Osteocyte (in vitro differentiated cells): ENCODE results near the gene FAM180B. TPM values are rescaled to one million over a fixed set of nuclear protein-coding genes. Genes with fewer than 3 reads are reported as not detected.

Source experiments
- DNase-seq: peaks from one replicate; pipeline ENCODE4 v3.0.0; 2021; ENCODE audit warnings: mixed read lengths; ENCODE audit not compliant: unreplicated experiment; ENCODE audit errors: extremely low spot score
- H3K27ac Mint-ChIP-seq: one replicate; pipeline ENCODE4 v1.8.0; 2021; ENCODE audit warnings: mild to moderate bottlenecking, mixed read lengths; ENCODE audit not compliant: unreplicated experiment
- H3K27me3 Mint-ChIP-seq: one replicate; pipeline ENCODE4 v1.8.0; 2021; ENCODE audit warnings: mixed read lengths; ENCODE audit not compliant: unreplicated experiment
- H3K36me3 Mint-ChIP-seq: one replicate; pipeline ENCODE4 v1.8.0; 2021; ENCODE audit warnings: mixed read lengths; ENCODE audit not compliant: unreplicated experiment
- H3K4me1 Mint-ChIP-seq: one replicate; pipeline ENCODE4 v1.8.0; 2021; ENCODE audit warnings: mixed read lengths; ENCODE audit not compliant: unreplicated experiment
- H3K4me3 Mint-ChIP-seq: one replicate; pipeline ENCODE4 v1.8.0; 2021; ENCODE audit warnings: mild to moderate bottlenecking, moderate library complexity, mixed read lengths; ENCODE audit not compliant: unreplicated experiment
- H3K9me3 Mint-ChIP-seq: one replicate; pipeline ENCODE4 v1.8.0; 2021; ENCODE audit warnings: mixed read lengths; ENCODE audit not compliant: unreplicated experiment
- total RNA-seq: library from RNA; stranded (reverse); gene quantifications from 2 replicates; pipeline ENCODE4 v1.2.1, GENCODE V29; 2021
- TF ChIP-seq, protein P1 (sequence below): fragments of 200-600 bp; sonication (generic); IDR thresholded peaks from 2 replicates; pipeline ENCODE4 v1.5.0; 2021; ENCODE audit warnings: antibody characterized with exemption, mild to moderate bottlenecking, moderate library complexity

FAM180B gene
- total RNA-seq, 1 donor from 2014 or later, result 0.32 TPM

DNA sequence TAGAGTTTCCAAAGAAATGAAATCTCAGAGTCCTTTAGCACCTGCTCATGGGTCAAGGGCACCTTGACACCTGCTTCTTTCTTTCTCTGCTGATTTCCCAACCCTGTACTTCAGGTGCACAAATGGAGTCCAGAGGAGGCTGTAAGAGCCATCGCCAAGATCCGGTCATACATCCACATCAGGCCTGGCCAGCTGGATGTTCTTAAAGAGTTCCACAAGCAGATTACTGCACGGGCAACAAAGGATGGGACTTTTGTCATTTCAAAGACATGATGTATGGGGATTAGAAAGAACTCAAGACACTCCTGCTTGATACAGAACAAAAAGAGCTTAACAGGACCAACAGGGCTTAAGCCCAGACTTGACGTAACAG lies 15.1 kb upstream of the FAM180B start:
- TF ChIP-seq, protein P1, sequence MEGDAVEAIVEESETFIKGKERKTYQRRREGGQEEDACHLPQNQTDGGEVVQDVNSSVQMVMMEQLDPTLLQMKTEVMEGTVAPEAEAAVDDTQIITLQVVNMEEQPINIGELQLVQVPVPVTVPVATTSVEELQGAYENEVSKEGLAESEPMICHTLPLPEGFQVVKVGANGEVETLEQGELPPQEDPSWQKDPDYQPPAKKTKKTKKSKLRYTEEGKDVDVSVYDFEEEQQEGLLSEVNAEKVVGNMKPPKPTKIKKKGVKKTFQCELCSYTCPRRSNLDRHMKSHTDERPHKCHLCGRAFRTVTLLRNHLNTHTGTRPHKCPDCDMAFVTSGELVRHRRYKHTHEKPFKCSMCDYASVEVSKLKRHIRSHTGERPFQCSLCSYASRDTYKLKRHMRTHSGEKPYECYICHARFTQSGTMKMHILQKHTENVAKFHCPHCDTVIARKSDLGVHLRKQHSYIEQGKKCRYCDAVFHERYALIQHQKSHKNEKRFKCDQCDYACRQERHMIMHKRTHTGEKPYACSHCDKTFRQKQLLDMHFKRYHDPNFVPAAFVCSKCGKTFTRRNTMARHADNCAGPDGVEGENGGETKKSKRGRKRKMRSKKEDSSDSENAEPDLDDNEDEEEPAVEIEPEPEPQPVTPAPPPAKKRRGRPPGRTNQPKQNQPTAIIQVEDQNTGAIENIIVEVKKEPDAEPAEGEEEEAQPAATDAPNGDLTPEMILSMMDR, result no peak
- peaks cover 28% of the 10 kb centered on the region for H3K4me1 Mint-ChIP-seq
- H3K4me3 Mint-ChIP-seq, result no peak overlapping the region
- no peaks in the 10 kb centered on the region for H3K9me3 Mint-ChIP-seq
- H3K27me3 Mint-ChIP-seq, result no peaks in the 10 kb centered on the region
- peaks cover 19% of the 10 kb centered on the region for H3K36me3 Mint-ChIP-seq
- no peak overlapping the region for H3K27ac Mint-ChIP-seq
- DNase-seq, result no peak

DNA sequence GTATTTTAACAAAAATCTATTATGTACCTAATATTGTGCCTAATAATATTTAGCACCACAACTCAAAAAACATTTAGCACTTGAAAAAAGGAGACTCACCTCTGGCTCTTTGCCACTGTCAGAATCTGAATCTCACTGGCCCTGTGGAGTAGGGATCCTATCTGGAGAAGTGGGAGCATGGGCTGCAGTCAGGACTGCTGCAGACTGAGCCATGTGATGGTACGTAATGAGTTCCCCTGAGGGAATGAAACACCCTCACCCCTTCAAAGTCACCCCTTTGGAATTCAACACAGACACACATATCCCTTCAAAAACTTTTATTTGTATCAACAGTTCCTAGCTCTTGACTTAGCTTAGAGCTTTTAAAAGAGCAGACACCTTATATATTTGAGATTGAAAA lies 14.6 kb upstream of the FAM180B start:
- Mint-ChIP-seq H3K27me3 (no peaks in the 10 kb centered on the region), H3K9me3 (no peaks in the 10 kb centered on the region), H3K4me1 (peaks cover 24% of the 10 kb centered on the region), H3K27ac (peak overlapping the region; percentile 27), H3K4me3 (no peak overlapping the region), H3K36me3 (peaks cover 20% of the 10 kb centered on the region)
- DNase-seq, result no peak
- TF ChIP-seq, protein P1, result no peak

DNA sequence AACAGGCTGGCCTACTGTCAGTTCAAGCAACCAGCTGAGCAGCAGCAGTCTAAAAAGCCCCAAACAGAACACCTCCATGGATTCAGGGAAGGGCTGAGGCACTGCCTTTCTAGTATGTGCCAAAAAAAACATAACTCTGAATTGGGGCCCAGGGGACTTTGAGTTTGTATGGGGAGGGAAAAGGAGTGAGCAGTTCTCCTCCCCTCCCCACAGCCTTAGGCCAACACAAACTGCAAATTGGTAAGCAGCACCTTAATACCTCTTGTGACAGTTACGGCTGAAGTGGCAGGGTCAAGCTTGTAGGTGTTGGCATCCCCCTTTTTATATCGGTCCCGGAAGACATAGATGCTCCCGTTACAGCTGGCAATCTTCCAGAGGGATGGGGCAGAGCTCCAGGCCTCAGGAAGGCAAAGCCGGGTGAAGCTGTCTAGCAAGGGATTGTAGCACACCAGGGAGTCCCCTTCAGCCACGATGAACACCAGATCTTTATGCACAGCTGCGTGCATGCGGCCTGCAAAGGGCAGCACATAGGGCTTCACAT lies 13.7 kb upstream of the FAM180B start:
- Mint-ChIP-seq H3K9me3 (no peaks in the 10 kb centered on the region), H3K27me3 (no peaks in the 10 kb centered on the region), H3K27ac (no peak overlapping the region), H3K4me3 (no peak overlapping the region), H3K36me3 (peaks cover 22% of the 10 kb centered on the region), H3K4me1 (peaks cover 32% of the 10 kb centered on the region)
- no peak for DNase-seq
- TF ChIP-seq, protein P1, result no peak

DNA sequence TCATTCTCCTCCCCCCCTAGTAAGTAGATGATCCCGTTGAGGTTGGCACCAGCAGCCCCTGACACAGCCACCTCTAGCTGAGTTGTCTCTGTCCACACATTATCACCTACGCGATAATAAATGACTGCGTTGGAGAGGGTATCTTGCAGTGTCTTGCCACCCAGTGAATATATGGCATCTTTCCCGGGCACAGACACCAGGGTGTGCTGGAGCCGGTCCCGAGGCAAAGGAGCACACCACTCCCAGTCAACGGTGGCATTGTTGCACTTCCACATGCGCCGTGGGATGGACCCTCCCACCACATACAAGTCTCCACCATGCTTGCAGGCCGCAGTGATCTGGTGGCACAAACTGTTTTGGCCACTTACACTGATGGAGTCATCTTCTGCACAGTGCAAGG lies 13.2 kb upstream of the FAM180B start:
- TF ChIP-seq, protein P1, result no peak
- Mint-ChIP-seq H3K36me3 (peaks cover 22% of the 10 kb centered on the region), H3K4me3 (no peak overlapping the region), H3K9me3 (no peaks in the 10 kb centered on the region), H3K4me1 (peaks cover 37% of the 10 kb centered on the region), H3K27ac (no peak overlapping the region), H3K27me3 (no peaks in the 10 kb centered on the region)
- no peak for DNase-seq

DNA sequence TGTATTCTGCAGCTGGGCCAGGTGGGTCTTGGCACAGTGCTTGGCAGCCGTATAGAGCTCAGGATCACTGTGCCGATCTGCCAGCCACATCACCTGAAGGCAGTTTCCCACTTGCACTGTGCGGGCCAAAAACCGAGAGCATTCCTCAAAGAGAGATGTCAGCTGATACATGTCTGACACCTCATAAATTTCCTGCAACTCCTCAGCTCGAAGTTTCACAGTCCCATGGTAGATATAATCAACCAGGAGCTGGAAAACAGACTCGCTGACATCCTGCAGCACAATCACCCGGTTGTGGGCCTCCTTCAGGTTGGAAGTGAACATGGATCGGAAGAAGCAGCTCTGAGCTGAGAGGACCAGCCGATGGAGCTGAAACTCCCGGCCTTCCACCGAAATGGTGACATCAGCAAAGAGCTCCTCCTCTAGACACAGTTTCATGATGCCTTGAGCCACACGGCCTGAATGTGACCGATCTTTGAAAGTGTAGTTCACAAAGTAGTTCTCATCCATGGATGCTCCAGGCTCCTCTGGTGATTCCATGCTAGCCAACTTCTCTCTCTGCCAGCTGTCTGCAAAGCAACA lies 8.9 kb upstream of the FAM180B start:
- Mint-ChIP-seq H3K4me3 (peak overlapping the region; percentile 100), H3K4me1 (peaks cover 42% of the 10 kb centered on the region), H3K9me3 (no peaks in the 10 kb centered on the region), H3K36me3 (peaks cover 23% of the 10 kb centered on the region), H3K27me3 (no peaks in the 10 kb centered on the region), H3K27ac (peak overlapping the region; percentile 100)
- TF ChIP-seq, protein P1, result no peak
- no peak for DNase-seq
